ENCODE data around the gene CKB.

CKB gene

DNA sequence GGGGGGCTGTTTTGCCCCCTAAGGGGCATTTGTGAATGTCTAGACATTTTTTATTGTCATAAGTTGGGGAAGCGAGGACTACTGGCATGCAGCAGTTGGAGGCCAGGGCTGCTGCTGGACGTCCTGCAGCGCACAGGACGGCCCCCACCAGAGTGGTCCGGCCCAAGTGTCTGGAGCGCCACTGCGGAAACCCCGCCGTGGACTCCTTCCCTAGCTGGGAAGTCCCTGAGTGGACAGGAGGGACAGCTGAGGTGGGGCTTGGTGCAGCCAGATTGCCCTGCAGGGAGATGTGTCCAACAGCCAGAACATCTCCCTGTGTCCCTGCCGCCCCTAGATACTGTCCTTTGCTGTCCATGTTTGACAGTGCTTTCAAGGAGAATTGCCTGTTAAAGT lies 5.5 kb downstream of the CKB start:
- no peaks in the 10 kb centered on the region for H3K9me2 ChIP-seq (replicated peaks; ENCODE audit: low read depth, low read length)
- H3K36me3 ChIP-seq (ENCODE audit: insufficient read depth, low read length), result no peaks in the 10 kb centered on the region
- TF ChIP-seq, protein P1, sequence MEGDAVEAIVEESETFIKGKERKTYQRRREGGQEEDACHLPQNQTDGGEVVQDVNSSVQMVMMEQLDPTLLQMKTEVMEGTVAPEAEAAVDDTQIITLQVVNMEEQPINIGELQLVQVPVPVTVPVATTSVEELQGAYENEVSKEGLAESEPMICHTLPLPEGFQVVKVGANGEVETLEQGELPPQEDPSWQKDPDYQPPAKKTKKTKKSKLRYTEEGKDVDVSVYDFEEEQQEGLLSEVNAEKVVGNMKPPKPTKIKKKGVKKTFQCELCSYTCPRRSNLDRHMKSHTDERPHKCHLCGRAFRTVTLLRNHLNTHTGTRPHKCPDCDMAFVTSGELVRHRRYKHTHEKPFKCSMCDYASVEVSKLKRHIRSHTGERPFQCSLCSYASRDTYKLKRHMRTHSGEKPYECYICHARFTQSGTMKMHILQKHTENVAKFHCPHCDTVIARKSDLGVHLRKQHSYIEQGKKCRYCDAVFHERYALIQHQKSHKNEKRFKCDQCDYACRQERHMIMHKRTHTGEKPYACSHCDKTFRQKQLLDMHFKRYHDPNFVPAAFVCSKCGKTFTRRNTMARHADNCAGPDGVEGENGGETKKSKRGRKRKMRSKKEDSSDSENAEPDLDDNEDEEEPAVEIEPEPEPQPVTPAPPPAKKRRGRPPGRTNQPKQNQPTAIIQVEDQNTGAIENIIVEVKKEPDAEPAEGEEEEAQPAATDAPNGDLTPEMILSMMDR (conservative IDR thresholded peaks at IDR 0.05; ENCODE audit: low read length), result no peak
- no peak for TF ChIP-seq EZH2phosphoT487 (IDR thresholded peaks at IDR 0.05; ENCODE audit: borderline replicate concordance)
- no peak overlapping the region for H3K4me3 ChIP-seq (ENCODE audit: low read length, poor library complexity, severe bottlenecking)
- H3K9ac ChIP-seq (ENCODE audit: low read depth, low read length, poor library complexity, severe bottlenecking), result no peak overlapping the region
- no peaks in the 10 kb centered on the region for H4K20me1 ChIP-seq (ENCODE audit: insufficient read depth, low read length, poor library complexity, severe bottlenecking)
- no peak overlapping the region for H2AFZ ChIP-seq (ENCODE audit: low read length)
- no peaks in the 10 kb centered on the region for H3K9me3 ChIP-seq (ENCODE audit: insufficient read depth, low read depth, low read length)
- H3K79me2 ChIP-seq (ENCODE audit: insufficient read depth, low read length), result no peaks in the 10 kb centered on the region
- H3K4me1 ChIP-seq (ENCODE audit: insufficient read depth, low read length, poor library complexity, severe bottlenecking), result peaks cover 4% of the 10 kb centered on the region
- H3K4me2 ChIP-seq (ENCODE audit: low read depth, low read length, poor library complexity, severe bottlenecking), result no peak overlapping the region
- H3K27me3 ChIP-seq (ENCODE audit: insufficient read depth, low read length, poor library complexity, severe bottlenecking), result no peaks in the 10 kb centered on the region
- H3F3A ChIP-seq (ENCODE audit: low read depth), result no peaks in the 10 kb centered on the region

DNA sequence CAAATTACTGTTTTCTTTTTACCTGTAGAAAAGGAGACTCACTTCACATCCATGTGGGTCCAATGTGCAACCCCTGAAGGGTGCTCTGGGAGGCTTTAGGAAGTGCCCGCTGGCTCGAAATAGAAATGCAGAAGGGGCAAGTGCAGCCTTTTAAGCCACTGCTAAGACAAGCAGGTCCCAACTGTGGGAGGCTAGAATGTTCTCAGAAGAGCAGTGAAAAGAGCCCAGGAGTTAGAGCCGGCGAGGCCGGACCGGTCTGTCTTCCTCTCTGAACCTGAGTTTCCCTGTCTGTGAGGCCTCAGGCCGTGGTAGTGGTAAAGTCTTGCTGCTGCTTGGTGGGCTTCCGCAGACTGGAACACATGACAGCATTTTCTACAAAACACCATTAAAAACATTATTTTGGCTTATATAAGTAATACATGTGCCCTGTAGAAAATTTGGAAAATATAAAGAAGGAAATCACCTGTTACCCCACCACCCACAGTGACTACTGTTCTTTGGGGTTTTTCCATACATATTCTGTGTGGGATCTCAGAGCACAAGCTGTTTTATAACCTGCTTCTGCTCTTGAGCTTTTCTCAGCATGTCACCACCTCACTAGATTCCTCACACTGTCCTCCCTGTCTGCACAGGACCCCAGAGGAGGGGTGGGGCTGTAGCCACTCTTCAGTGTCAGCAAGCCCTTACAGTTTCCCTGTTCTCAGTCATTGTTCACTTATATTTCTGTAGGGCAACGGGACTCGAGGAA lies 6.0 kb downstream of the CKB start:
- peaks cover 4% of the 10 kb centered on the region for H3K4me1 ChIP-seq (ENCODE audit: insufficient read depth, low read length, poor library complexity, severe bottlenecking)

GRCh38 chr14:103514596-103515421 lies 7.8 kb downstream of the CKB start:
- Histone ChIP-seq H2AFZ (ENCODE audit: low read length) (no peak overlapping the region), H3K9me3 (ENCODE audit: insufficient read depth, low read depth, low read length) (no peaks in the 10 kb centered on the region), H3F3A (ENCODE audit: low read depth) (no peaks in the 10 kb centered on the region), H3K36me3 (ENCODE audit: insufficient read depth, low read length) (no peaks in the 10 kb centered on the region), H3K27me3 (ENCODE audit: insufficient read depth, low read length, poor library complexity, severe bottlenecking) (no peaks in the 10 kb centered on the region), H3K4me2 (ENCODE audit: low read depth, low read length, poor library complexity, severe bottlenecking) (no peak overlapping the region), H3K9me2 (replicated peaks; ENCODE audit: low read depth, low read length) (no peaks in the 10 kb centered on the region), H3K4me3 (ENCODE audit: low read length, poor library complexity, severe bottlenecking) (no peak overlapping the region), H4K20me1 (ENCODE audit: insufficient read depth, low read length, poor library complexity, severe bottlenecking) (no peaks in the 10 kb centered on the region), H3K9ac (ENCODE audit: low read depth, low read length, poor library complexity, severe bottlenecking) (no peak overlapping the region), H3K79me2 (ENCODE audit: insufficient read depth, low read length) (no peaks in the 10 kb centered on the region), H3K4me1 (ENCODE audit: insufficient read depth, low read length, poor library complexity, severe bottlenecking) (no peaks in the 10 kb centered on the region)
- TF ChIP-seq, protein P1 (conservative IDR thresholded peaks at IDR 0.05; ENCODE audit: low read length), result no peak
- no peak for TF ChIP-seq EZH2phosphoT487 (IDR thresholded peaks at IDR 0.05; ENCODE audit: borderline replicate concordance)

More for the DNA sequence above, 6.0 kb downstream of the CKB start:
- H2AFZ ChIP-seq (ENCODE audit: low read length), result no peak overlapping the region
- no peaks in the 10 kb centered on the region for H3K36me3 ChIP-seq (ENCODE audit: insufficient read depth, low read length)
- no peaks in the 10 kb centered on the region for H3K79me2 ChIP-seq (ENCODE audit: insufficient read depth, low read length)
- H3K9ac ChIP-seq (ENCODE audit: low read depth, low read length, poor library complexity, severe bottlenecking), result no peak overlapping the region
- TF ChIP-seq, protein P1 (conservative IDR thresholded peaks at IDR 0.05; ENCODE audit: low read length), result no peak
- no peak for TF ChIP-seq EZH2phosphoT487 (IDR thresholded peaks at IDR 0.05; ENCODE audit: borderline replicate concordance)
- no peak overlapping the region for H3K4me3 ChIP-seq (ENCODE audit: low read length, poor library complexity, severe bottlenecking)
- H3K9me2 ChIP-seq (replicated peaks; ENCODE audit: low read depth, low read length), result no peaks in the 10 kb centered on the region
- no peaks in the 10 kb centered on the region for H3F3A ChIP-seq (ENCODE audit: low read depth)
- no peaks in the 10 kb centered on the region for H4K20me1 ChIP-seq (ENCODE audit: insufficient read depth, low read length, poor library complexity, severe bottlenecking)
- H3K9me3 ChIP-seq (ENCODE audit: insufficient read depth, low read depth, low read length), result no peaks in the 10 kb centered on the region
- no peak overlapping the region for H3K4me2 ChIP-seq (ENCODE audit: low read depth, low read length, poor library complexity, severe bottlenecking)
- H3K27me3 ChIP-seq (ENCODE audit: insufficient read depth, low read length, poor library complexity, severe bottlenecking), result no peaks in the 10 kb centered on the region

Measured in Loucy (cell line).